Vein endothelial cell (primary cell): ENCODE measurements around the gene G2E3. TPM values are rescaled to one million over a fixed set of nuclear protein-coding genes. Genes with fewer than 3 reads are reported as not detected.

ENCODE experiments used
- small RNA-seq: library from RNA; depleted of rRNA; stranded (forward); fragments of <200 nt; gene quantifications from one replicate; pipeline ENCODE3, GENCODE V24; 2012
- total RNA-seq: library from RNA; depleted of rRNA; stranded (reverse); fragments of >200 nt; gene quantifications from 2 replicates; pipeline ENCODE4 v1.2.3, GENCODE V29; 2012

The G2E3 gene
- 11.1 and 21.4 TPM in 2 replicates for total RNA-seq

GRCh38 chr14:30558675-30559555 lies at the start of gene G2E3:
TSS of gene G2E3 (plus strand) at chr14:30559158. CDS start at chr14:30581080, 21,922 bp downstream.

GRCh38 chr14:30621940-30622830 lies 63.2 kb downstream of the G2E3 start, which contains the start of gene SCFD1:
TSS of gene SCFD1 (plus strand) at chr14:30622319. CDS start at chr14:30622339, 20 bp downstream.

Small RNA genes within 50 kb of the gene (small RNA-seq; reads per million reads assigned to genes)
- gene RF02271 = not detected

Other genes with a start within 250 kb of the G2E3 start
- 67.0 and 68.7 TPM in 2 replicates for gene SCFD1, start 63.2 kb downstream of the G2E3 start, total RNA-seq